Endothelial cell (in vitro differentiated cells): ENCODE measurements around the gene SYT8. TPM values are rescaled to one million over a fixed set of nuclear protein-coding genes. Genes with fewer than 3 reads are reported as not detected.
A peak's percentile ranks its signal among the peaks of the same experiment; 100 is the strongest.

Experiments
- DNase-seq: peaks from one replicate; pipeline ENCODE4 v3.0.0; 2021; ENCODE audit warnings: low spot score
- H3K27ac Mint-ChIP-seq: one replicate; pipeline ENCODE4 v1.8.0; 2021; ENCODE audit warnings: mixed read lengths, inconsistent platforms; ENCODE audit not compliant: unreplicated experiment
- H3K27me3 Mint-ChIP-seq: one replicate; pipeline ENCODE4 v1.8.0; 2021; ENCODE audit warnings: mild to moderate bottlenecking, moderate library complexity, mixed read lengths, inconsistent platforms; ENCODE audit not compliant: unreplicated experiment
- H3K36me3 Mint-ChIP-seq: one replicate; pipeline ENCODE4 v1.8.0; 2021; ENCODE audit warnings: mild to moderate bottlenecking, low read depth, mixed read lengths, inconsistent platforms; ENCODE audit not compliant: unreplicated experiment
- H3K4me1 Mint-ChIP-seq: one replicate; pipeline ENCODE4 v1.8.0; 2021; ENCODE audit warnings: mild to moderate bottlenecking, mixed read lengths, inconsistent platforms; ENCODE audit not compliant: unreplicated experiment
- H3K4me3 Mint-ChIP-seq: one replicate; pipeline ENCODE4 v1.8.0; 2021; ENCODE audit warnings: mild to moderate bottlenecking, mixed read lengths, inconsistent platforms; ENCODE audit not compliant: unreplicated experiment
- H3K9me3 Mint-ChIP-seq: one replicate; pipeline ENCODE4 v1.8.0; 2021; ENCODE audit warnings: mixed read lengths, inconsistent platforms; ENCODE audit not compliant: unreplicated experiment
- total RNA-seq: library from RNA; stranded (reverse); fragmentation: NEBNext Ultra II Directional; extraction: Animal tissue kit (Norgen Biotek cat#: 25700); gene quantifications from one replicate; pipeline ENCODE4 v1.2.1, GENCODE V29; 2021; ENCODE audit not compliant: unreplicated experiment
- TF ChIP-seq, protein P1 (sequence below): fragments of 200-600 bp; sonication (generic); IDR thresholded peaks from one replicate; pipeline ENCODE4 v1.5.0; 2021; ENCODE audit warnings: antibody characterized with exemption; ENCODE audit not compliant: unreplicated experiment

SYT8 gene
- total RNA-seq, 1 donor from 2014 or later = not detected

DNA sequence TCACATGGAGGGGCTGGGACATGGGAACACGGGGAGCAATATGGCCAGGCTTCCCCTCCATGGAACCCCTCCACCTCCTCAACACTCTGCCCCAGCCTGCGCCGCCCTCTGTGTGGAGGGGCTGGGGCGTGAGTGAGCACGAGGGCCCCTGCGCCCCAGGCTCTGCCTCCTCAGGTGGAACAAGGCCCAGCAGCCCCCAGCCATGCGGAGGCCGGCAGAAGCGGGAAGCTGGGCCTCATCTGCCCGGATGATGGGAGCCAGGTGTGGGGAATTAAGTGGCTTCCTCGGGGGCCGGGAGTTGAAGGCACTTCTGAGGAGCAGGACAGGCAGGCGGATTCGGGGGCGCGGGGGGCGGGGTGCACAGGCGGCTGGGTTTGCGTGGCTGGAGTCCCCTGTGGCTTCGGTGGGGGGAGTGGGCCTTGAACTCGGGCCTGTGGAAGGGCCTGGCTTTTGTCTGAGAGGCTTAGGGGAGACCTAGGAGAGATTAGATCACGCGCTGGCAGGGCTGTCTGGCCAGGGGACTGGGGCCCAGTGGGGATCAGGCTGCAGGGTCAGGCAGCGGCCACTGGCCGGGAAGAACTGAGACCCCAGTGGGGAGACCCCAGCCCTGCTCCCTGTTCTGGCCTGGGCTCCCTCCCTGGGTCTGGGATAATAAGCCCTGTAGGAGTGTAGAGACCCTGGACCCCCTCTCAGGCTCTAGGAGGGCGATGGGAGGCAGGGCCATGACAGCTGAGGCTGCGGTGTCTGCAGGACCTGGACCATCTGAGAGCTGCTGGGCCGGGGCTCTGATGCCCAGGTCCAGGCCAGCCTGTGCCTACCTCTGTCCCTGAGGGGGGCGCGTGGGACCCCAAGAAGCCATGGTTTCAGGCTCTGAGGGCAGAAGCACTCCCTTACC is 43.6 kb downstream of the SYT8 start:
- H3K27me3 Mint-ChIP-seq = peaks cover 5% of the 10 kb centered on the region

GRCh38 chr11:1879342-1879940 is 44.7 kb downstream of the SYT8 start:
- H3K36me3 Mint-ChIP-seq = no peaks in the 10 kb centered on the region
- DNase-seq = no peak
- TF ChIP-seq, protein P1, sequence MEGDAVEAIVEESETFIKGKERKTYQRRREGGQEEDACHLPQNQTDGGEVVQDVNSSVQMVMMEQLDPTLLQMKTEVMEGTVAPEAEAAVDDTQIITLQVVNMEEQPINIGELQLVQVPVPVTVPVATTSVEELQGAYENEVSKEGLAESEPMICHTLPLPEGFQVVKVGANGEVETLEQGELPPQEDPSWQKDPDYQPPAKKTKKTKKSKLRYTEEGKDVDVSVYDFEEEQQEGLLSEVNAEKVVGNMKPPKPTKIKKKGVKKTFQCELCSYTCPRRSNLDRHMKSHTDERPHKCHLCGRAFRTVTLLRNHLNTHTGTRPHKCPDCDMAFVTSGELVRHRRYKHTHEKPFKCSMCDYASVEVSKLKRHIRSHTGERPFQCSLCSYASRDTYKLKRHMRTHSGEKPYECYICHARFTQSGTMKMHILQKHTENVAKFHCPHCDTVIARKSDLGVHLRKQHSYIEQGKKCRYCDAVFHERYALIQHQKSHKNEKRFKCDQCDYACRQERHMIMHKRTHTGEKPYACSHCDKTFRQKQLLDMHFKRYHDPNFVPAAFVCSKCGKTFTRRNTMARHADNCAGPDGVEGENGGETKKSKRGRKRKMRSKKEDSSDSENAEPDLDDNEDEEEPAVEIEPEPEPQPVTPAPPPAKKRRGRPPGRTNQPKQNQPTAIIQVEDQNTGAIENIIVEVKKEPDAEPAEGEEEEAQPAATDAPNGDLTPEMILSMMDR = no peak
- no peaks in the 10 kb centered on the region for H3K9me3 Mint-ChIP-seq
- H3K4me1 Mint-ChIP-seq = no peaks in the 10 kb centered on the region
- H3K27ac Mint-ChIP-seq = no peak overlapping the region
- H3K27me3 Mint-ChIP-seq = peaks cover 3% of the 10 kb centered on the region
- H3K4me3 Mint-ChIP-seq = no peak overlapping the region

More for the DNA sequence above, 43.6 kb downstream of the SYT8 start:
- no peak for DNase-seq
- H3K4me3 Mint-ChIP-seq = no peak overlapping the region
- TF ChIP-seq, protein P1 = no peak
- H3K27ac Mint-ChIP-seq = no peak overlapping the region
- no peaks in the 10 kb centered on the region for H3K9me3 Mint-ChIP-seq
- H3K36me3 Mint-ChIP-seq = no peaks in the 10 kb centered on the region
- no peaks in the 10 kb centered on the region for H3K4me1 Mint-ChIP-seq

- Mint-ChIP-seq H3K27me3 (peaks cover 3% of the 10 kb centered on the region), H3K4me3 (no peak overlapping the region), H3K4me1 (no peaks in the 10 kb centered on the region), H3K27ac (no peak overlapping the region), H3K9me3 (no peaks in the 10 kb centered on the region), H3K36me3 (no peaks in the 10 kb centered on the region)
- TF ChIP-seq, protein P1 = no peak
- DNase-seq = peak; percentile 6
Observed at GRCh38 chr11:1879941-1880720, 45.3 kb downstream of the SYT8 start.

- no peaks in the 10 kb centered on the region for H3K9me3 Mint-ChIP-seq
- no peaks in the 10 kb centered on the region for H3K36me3 Mint-ChIP-seq
- H3K27ac Mint-ChIP-seq = no peak overlapping the region
- TF ChIP-seq, protein P1 = no peak
- no peak overlapping the region for H3K4me3 Mint-ChIP-seq
- no peaks in the 10 kb centered on the region for H3K4me1 Mint-ChIP-seq
- H3K27me3 Mint-ChIP-seq = no peaks in the 10 kb centered on the region
- no peak for DNase-seq
Observed at GRCh38 chr11:1880746-1881441, 46.1 kb downstream of the SYT8 start.
